HL-60 (cell line): ENCODE data around the gene KLHDC2.
"Not testable (repeated sequence)": the region's sequence is repeated elsewhere in the genome, so short reads cannot be mapped to it uniquely, and the experiment has no call there.

Experiments
- POLR2AphosphoS5 ChIP-seq: IDR thresholded peaks from 2 replicates; pipeline ENCODE4 v1.6.1; 2012; ENCODE audit warnings: low read depth
- SPI1 ChIP-seq: IDR thresholded peaks from 2 replicates; pipeline ENCODE4 v1.6.1; 2012; ENCODE audit warnings: low read depth, mild to moderate bottlenecking, borderline replicate concordance
- TF ChIP-seq, protein P1 (sequence below): IDR thresholded peaks from one replicate; pipeline ENCODE4 v1.5.1; 2011; ENCODE audit warnings: low read length, control low read depth, inconsistent platforms; ENCODE audit not compliant: insufficient read depth
- TF ChIP-seq, protein P2 (sequence below): IDR thresholded peaks from 2 replicates; pipeline ENCODE4 v1.6.1; 2012; ENCODE audit warnings: low read depth; ENCODE audit not compliant: insufficient replicate concordance

DNA sequence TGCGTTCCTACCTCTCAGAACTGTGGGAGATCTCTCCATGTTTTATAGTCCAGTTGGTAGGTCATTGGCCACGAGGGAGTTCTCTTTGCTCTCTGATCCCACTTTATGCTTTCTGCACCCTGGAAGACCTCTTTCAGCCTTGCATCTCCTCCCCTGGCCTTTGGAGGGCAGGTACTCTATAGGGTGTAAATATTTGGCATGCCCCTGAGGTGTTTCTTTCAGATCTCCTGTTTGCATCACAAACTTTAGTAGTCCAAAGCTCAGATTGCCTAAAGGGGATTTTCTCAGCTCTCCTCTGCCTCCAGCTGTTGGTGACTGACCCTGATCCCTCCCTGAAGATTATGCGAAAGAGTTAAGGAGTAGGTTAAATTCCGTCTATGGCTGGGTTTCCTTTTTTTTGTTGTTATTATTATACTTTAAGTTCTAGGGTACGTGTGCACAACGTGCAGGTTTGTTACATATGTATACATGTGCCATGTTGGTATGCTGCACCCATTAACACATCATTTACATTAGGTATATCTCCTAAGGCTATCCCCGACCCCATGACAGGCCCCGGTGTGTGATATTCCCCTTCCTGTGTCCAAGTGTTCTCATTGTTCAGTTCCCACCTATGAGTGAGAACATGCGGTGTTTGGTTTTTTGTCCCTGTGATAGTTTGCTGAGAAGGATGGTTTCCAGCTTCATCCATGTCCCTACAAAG, 46.1 kb upstream of the KLHDC2 start:
- not testable (repeated sequence) for TF ChIP-seq POLR2AphosphoS5, SPI1
- TF ChIP-seq, protein P1, sequence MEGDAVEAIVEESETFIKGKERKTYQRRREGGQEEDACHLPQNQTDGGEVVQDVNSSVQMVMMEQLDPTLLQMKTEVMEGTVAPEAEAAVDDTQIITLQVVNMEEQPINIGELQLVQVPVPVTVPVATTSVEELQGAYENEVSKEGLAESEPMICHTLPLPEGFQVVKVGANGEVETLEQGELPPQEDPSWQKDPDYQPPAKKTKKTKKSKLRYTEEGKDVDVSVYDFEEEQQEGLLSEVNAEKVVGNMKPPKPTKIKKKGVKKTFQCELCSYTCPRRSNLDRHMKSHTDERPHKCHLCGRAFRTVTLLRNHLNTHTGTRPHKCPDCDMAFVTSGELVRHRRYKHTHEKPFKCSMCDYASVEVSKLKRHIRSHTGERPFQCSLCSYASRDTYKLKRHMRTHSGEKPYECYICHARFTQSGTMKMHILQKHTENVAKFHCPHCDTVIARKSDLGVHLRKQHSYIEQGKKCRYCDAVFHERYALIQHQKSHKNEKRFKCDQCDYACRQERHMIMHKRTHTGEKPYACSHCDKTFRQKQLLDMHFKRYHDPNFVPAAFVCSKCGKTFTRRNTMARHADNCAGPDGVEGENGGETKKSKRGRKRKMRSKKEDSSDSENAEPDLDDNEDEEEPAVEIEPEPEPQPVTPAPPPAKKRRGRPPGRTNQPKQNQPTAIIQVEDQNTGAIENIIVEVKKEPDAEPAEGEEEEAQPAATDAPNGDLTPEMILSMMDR: not testable (repeated sequence)
- TF ChIP-seq, protein P2, sequence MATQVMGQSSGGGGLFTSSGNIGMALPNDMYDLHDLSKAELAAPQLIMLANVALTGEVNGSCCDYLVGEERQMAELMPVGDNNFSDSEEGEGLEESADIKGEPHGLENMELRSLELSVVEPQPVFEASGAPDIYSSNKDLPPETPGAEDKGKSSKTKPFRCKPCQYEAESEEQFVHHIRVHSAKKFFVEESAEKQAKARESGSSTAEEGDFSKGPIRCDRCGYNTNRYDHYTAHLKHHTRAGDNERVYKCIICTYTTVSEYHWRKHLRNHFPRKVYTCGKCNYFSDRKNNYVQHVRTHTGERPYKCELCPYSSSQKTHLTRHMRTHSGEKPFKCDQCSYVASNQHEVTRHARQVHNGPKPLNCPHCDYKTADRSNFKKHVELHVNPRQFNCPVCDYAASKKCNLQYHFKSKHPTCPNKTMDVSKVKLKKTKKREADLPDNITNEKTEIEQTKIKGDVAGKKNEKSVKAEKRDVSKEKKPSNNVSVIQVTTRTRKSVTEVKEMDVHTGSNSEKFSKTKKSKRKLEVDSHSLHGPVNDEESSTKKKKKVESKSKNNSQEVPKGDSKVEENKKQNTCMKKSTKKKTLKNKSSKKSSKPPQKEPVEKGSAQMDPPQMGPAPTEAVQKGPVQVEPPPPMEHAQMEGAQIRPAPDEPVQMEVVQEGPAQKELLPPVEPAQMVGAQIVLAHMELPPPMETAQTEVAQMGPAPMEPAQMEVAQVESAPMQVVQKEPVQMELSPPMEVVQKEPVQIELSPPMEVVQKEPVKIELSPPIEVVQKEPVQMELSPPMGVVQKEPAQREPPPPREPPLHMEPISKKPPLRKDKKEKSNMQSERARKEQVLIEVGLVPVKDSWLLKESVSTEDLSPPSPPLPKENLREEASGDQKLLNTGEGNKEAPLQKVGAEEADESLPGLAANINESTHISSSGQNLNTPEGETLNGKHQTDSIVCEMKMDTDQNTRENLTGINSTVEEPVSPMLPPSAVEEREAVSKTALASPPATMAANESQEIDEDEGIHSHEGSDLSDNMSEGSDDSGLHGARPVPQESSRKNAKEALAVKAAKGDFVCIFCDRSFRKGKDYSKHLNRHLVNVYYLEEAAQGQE: not testable (repeated sequence)
